Vagina (tissue), 2 donors: ENCODE measurements around the gene FAM98B.

ENCODE experiments used
- CTCF ChIP-seq, 3 experiments: fragments of 450-650 bp in 2 of 3; fragments of 200-600 bp in 1 of 3; sonication (generic) in 1 of 3; IDR thresholded peaks; one replicate each; pipeline ENCODE4 v1.5.1; 2017 to 2019; ENCODE audit warnings: antibody characterized with exemption in 3 of 3, mild to moderate bottlenecking in 2 of 3, moderate library complexity in 2 of 3
- POLR2A ChIP-seq, 2 donors: fragments of 450-650 bp; IDR thresholded peaks; one replicate each; pipeline ENCODE4 v1.6.1; 2017; ENCODE audit warnings: antibody characterized with exemption in 2 of 2, mild to moderate bottlenecking in 2 of 2, moderate library complexity in 2 of 2
- POLR2AphosphoS5 ChIP-seq, 2 donors: sonication (generic); formaldehyde crosslinking; IDR thresholded peaks; one replicate each; pipeline ENCODE4 v1.9.0; 2017; ENCODE audit warnings: antibody characterized with exemption in 2 of 2, mild to moderate bottlenecking in 2 of 2, low read depth in 1 of 2; ENCODE audit not compliant: insufficient read depth in 1 of 2

DNA sequence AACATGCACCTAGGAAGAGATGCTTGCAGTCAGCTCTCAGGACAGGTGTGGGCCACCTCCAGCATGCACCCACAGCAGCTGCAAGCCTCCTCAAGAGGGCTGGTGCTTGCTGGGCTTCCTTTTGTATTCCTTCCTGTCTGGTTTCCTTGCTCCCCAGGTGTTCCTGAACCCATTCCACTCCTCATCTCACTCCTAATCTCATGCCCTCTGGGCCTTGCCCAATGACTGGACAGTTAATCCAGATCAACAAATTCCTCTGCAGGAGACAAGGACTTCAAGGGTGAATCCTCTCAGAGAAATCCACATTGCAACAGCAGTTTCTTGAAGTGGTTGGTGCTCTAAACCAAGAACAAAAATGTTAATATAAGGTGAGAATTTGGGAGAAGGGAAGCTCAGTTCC lies 80.0 kb downstream of the FAM98B start:
- no peak for TF ChIP-seq CTCF (IDR thresholded peaks at IDR 0.05)
- no peak for TF ChIP-seq POLR2A (IDR thresholded peaks at IDR 0.05)
- TF ChIP-seq POLR2AphosphoS5 (IDR thresholded peaks at IDR 0.05; ENCODE audit: insufficient read depth in 1 of 2, low read depth in 1 of 2), result no peak
